Gastrocnemius medialis (tissue), 4 donors: ENCODE data around the gene CREBL2. TPM values are rescaled to one million over a fixed set of nuclear protein-coding genes. Genes with fewer than 3 reads are reported as not detected.

Experiments used
- ATAC-seq, 2 donors: fragments of 150-250 bp; one replicate each; pipeline ENCODE4 v1.9.1; 2016
- DNase-seq, 2 donors: peaks; one replicate each; pipeline ENCODE4 v3.0.0-alpha.2; 2019
- H3K27ac ChIP-seq, 4 donors: fragments of 200-600 bp; sonication (generic); 1 replicate in 1 of 4; 2 replicates in 3 of 4; pipeline ENCODE4 v1.5.1; 2016 to 2018; ENCODE audit warnings: mild to moderate bottlenecking in 2 of 4, moderate library complexity in 1 of 4
- H3K27me3 ChIP-seq, 3 donors: fragments of 200-600 bp; sonication (generic) in 2 of 3; 1 replicate in 1 of 3; 2 replicates in 2 of 3; pipeline versions ENCODE4 v1.5.1 to v1.6.0; 2016 to 2019; ENCODE audit warnings: mild to moderate bottlenecking in 1 of 3, moderate library complexity in 1 of 3
- H3K36me3 ChIP-seq, 2 donors: fragments of 200-600 bp; sonication (generic) in 1 of 2; one replicate each; pipeline ENCODE4 v1.5.1; 2017 to 2018
- H3K4me1 ChIP-seq, 2 donors: fragments of 200-600 bp; sonication (generic) in 1 of 2; one replicate each; pipeline ENCODE4 v1.5.1; 2016 to 2017; ENCODE audit warnings: mild to moderate bottlenecking in 2 of 2
- H3K4me3 ChIP-seq, 4 donors: fragments of 200-600 bp; sonication (generic) in 3 of 4; 1 replicate in 1 of 4; 2 replicates in 3 of 4; pipeline ENCODE4 v1.5.1; 2016 to 2019; ENCODE audit warnings: mild to moderate bottlenecking in 2 of 4
- H3K9me3 ChIP-seq, 3 donors: fragments of 200-600 bp; sonication (generic) in 2 of 3; 1 replicate in 1 of 3; 2 replicates in 2 of 3; pipeline ENCODE4 v1.5.1; 2016 to 2019
- POLR2A ChIP-seq, 2 donors: fragments of 450-650 bp; IDR thresholded peaks; one replicate each; pipeline ENCODE4 v1.6.1; 2017; ENCODE audit warnings: antibody characterized with exemption in 2 of 2, mild to moderate bottlenecking in 2 of 2, moderate library complexity in 2 of 2
- in situ Hi-C, 4 donors: fragments of 200-750 bp; cut with MboI; loops; one replicate each; pipeline versions ENCODE4 v1.15.0 to v1.8.0; 2017; ENCODE audit warnings: low sequenced_read_pairs in 4 of 4
- intact Hi-C: fragments of 100-400 bp; cut with DNase I; formaldehyde crosslinking; loops from one replicate; pipeline ENCODE4 v1.15.1; 2023; ENCODE audit warnings: low total_unique reads
- total RNA-seq, 4 donors: library from RNA; depleted of rRNA; stranded (reverse); fragments of >200 nt; gene quantifications; one replicate each; pipeline versions ENCODE4 v1.1.0 to v1.2.3, GENCODE V29; 2016
- TF ChIP-seq, protein P1 (sequence below), 5 experiments: fragments of 450-650 bp in 3 of 5; fragments of 200-600 bp in 2 of 5; sonication (generic) in 2 of 5; IDR thresholded peaks in 4 of 5; conservative IDR thresholded peaks in 1 of 5; 1 replicate in 4 of 5; 2 replicates in 1 of 5; pipeline ENCODE4 v1.5.1; 2016 to 2019; ENCODE audit warnings: antibody characterized with exemption in 5 of 5, mild to moderate bottlenecking in 3 of 5, moderate library complexity in 3 of 5

The CREBL2 gene
- total RNA-seq, 4 donors from 2014 or later: 6.3 to 13.6 (median 10.3) TPM

DNA sequence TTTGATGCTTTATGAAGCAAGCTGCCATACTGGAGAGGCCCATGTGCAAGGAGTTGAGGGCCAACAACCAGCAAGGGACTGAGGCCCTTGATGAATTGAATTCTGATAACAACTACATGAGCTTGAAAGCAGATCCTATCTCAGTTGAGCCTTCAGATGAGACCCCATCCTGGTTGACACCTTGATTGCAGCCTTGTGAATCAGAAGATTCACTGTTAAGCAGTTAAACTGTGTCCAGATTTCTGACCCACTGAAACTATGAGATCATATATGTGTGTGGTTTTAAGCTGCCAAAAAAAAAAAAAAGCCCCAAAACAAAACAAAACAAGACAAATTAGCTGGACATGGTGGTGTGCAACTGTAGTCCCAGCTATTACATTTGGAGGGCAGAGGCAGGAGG, 42.2 kb downstream of the CREBL2 start:
- H3K27me3 ChIP-seq: no peaks in the 10 kb centered on the region
- in situ Hi-C loops: no loop called here
- intact Hi-C loops: no loop called here
- no peaks in the 10 kb centered on the region for H3K36me3 ChIP-seq
- TF ChIP-seq POLR2A (IDR thresholded peaks at IDR 0.05): no peak
- TF ChIP-seq, protein P1, sequence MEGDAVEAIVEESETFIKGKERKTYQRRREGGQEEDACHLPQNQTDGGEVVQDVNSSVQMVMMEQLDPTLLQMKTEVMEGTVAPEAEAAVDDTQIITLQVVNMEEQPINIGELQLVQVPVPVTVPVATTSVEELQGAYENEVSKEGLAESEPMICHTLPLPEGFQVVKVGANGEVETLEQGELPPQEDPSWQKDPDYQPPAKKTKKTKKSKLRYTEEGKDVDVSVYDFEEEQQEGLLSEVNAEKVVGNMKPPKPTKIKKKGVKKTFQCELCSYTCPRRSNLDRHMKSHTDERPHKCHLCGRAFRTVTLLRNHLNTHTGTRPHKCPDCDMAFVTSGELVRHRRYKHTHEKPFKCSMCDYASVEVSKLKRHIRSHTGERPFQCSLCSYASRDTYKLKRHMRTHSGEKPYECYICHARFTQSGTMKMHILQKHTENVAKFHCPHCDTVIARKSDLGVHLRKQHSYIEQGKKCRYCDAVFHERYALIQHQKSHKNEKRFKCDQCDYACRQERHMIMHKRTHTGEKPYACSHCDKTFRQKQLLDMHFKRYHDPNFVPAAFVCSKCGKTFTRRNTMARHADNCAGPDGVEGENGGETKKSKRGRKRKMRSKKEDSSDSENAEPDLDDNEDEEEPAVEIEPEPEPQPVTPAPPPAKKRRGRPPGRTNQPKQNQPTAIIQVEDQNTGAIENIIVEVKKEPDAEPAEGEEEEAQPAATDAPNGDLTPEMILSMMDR (IDR thresholded peaks at IDR 0.05 in 4 of 5, conservative IDR thresholded peaks at IDR 0.05 in 1 of 5): no peak
- no peak overlapping the region for H3K4me3 ChIP-seq
- H3K4me1 ChIP-seq: no peaks in the 10 kb centered on the region
- DNase-seq: no peak
- no peak for ATAC-seq
- peaks cover 0 to 11% (median 7%) of the 10 kb centered on the region in 3 donors for H3K9me3 ChIP-seq
- H3K27ac ChIP-seq: no peak overlapping the region

DNA sequence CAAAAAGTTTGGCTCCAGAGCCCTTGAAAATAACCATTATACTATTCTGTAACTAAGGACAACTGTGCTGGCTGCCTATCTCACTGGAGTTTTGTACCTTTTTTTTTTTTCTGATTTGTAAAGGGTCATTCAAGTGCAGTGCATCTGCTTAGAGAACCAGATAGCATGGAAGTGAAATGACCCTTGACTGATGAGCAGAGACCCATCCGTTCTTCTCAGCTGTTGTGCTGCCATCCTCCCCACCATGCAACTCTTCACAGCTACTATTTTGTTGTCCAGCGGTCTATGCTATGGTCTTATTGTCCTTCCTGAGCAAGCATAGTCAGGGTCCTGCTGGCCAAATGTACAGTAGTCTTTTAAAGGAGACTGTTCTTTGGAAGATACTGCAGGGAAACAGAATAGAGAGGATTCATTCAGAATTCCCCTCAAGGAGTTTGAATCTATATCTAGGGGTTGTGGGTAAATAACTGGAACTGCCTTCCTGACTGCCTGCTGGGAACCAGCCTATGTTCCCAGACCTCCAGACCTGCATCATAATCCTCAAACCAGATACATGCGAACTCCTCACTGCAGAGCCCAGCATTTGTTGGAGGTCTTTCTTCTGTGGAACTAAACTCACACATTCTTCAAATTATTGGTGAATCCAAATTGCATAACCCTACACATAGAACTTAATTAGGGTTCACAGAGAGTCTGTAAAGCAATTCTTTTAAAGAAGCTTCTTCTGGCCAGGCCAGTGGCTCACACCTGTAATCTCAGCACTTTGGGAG, 43.2 kb downstream of the CREBL2 start:
- Histone ChIP-seq H3K36me3 (no peaks in the 10 kb centered on the region), H3K4me1 (no peaks in the 10 kb centered on the region), H3K9me3 (peaks cover 0 to 2% (median 0%) of the 10 kb centered on the region in 3 donors), H3K4me3 (no peak overlapping the region), H3K27me3 (no peaks in the 10 kb centered on the region), H3K27ac (no peak overlapping the region)
- in situ Hi-C loops (no loop called here), intact Hi-C loops (loop anchor here (5.0 kb wide), 1 partner anchor 37 kb away; no protein-coding TSS in a partner anchor)
- DNase-seq (no peak), ATAC-seq (no peak)
- TF ChIP-seq, protein P1 (IDR thresholded peaks at IDR 0.05 in 4 of 5, conservative IDR thresholded peaks at IDR 0.05 in 1 of 5): no peak
- TF ChIP-seq POLR2A (IDR thresholded peaks at IDR 0.05): no peak

DNA sequence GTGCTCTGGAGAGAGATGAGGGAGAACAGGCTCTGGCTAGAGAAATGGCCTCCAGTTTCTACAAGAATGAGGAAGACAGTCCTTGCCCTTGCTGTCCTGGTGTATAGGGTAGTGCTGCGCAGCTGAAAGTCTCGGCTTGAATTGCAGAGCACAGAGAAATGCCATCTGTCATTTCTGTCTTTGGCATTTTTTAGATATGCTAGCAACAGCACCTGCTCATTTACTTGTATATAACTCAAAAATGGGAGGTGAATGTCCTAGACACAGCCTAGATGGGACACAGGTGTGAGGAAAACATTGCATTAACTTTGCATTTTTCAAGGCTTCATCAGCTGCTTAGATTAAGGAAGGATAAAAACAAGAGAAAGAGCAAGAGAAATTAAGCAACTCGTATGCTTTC, 48.5 kb downstream of the CREBL2 start:
- intact Hi-C loops: no loop called here
- H3K27ac ChIP-seq: no peak overlapping the region
- in situ Hi-C loops: no loop called here
- TF ChIP-seq POLR2A (IDR thresholded peaks at IDR 0.05): no peak
- TF ChIP-seq, protein P1 (IDR thresholded peaks at IDR 0.05 in 4 of 5, conservative IDR thresholded peaks at IDR 0.05 in 1 of 5): no peak
- no peaks in the 10 kb centered on the region for H3K27me3 ChIP-seq
- DNase-seq (no peak), ATAC-seq (no peak)
- no peaks in the 10 kb centered on the region for H3K9me3 ChIP-seq
- no peak overlapping the region for H3K4me3 ChIP-seq
- H3K4me1 ChIP-seq: no peaks in the 10 kb centered on the region
- no peaks in the 10 kb centered on the region for H3K36me3 ChIP-seq

DNA sequence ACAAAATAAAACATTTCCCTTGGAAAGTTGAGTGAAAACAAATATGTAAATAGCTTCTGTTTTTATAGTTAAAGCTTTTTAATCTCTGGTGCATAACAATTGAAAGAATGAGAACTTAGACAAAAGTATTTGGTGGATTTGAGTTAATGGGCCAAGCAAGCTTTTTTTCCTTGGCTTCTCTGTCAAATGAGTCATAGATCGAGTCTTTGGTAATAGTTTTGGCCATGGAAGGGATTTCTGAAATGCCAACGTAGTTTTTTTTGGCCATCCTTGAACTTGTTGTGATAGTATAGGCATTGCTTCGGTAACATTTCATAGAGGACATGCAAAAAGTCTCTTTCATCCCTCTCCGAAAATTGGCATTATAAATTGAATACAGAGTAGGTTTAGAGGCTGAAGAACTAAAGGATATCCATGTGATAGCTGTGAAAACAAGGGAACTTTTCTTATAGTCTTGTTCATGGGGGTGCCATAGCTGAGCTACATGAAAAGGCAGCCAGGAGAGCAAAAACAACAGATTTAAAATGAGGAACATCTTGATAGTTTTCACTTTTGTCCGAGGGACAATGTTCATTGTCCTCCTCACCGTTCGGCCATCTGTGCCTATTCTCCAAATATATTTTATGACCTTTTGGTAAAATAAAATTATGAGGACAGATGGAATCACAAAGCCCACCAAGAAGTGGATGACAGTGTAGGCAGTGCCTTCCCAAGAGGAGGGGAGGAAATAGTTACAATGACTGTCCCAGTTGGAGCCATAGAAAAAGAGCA, 49.6 kb downstream of the CREBL2 start:
- no peak overlapping the region for H3K4me3 ChIP-seq
- no peaks in the 10 kb centered on the region for H3K9me3 ChIP-seq
- H3K27me3 ChIP-seq: no peaks in the 10 kb centered on the region
- H3K27ac ChIP-seq: no peak overlapping the region
- ATAC-seq: no peak
- no peak for DNase-seq
- no peak for TF ChIP-seq POLR2A (IDR thresholded peaks at IDR 0.05)
- TF ChIP-seq, protein P1 (IDR thresholded peaks at IDR 0.05 in 4 of 5, conservative IDR thresholded peaks at IDR 0.05 in 1 of 5): no peak
- H3K36me3 ChIP-seq: no peaks in the 10 kb centered on the region
- H3K4me1 ChIP-seq: no peaks in the 10 kb centered on the region
- intact Hi-C loops: no loop called here
- in situ Hi-C loops: no loop called here
